GM18868 (cell line): Measurements from ENCODE around the gene TGFB2.

Experiments
- ATAC-seq: cut with Tn5 transposase; IDR thresholded peaks from one replicate; pipeline ENCODE4 v1.9.1; 2021; ENCODE audit warnings: mild to moderate bottlenecking, moderate library complexity; ENCODE audit not compliant: unreplicated experiment

TGFB2 gene

DNA sequence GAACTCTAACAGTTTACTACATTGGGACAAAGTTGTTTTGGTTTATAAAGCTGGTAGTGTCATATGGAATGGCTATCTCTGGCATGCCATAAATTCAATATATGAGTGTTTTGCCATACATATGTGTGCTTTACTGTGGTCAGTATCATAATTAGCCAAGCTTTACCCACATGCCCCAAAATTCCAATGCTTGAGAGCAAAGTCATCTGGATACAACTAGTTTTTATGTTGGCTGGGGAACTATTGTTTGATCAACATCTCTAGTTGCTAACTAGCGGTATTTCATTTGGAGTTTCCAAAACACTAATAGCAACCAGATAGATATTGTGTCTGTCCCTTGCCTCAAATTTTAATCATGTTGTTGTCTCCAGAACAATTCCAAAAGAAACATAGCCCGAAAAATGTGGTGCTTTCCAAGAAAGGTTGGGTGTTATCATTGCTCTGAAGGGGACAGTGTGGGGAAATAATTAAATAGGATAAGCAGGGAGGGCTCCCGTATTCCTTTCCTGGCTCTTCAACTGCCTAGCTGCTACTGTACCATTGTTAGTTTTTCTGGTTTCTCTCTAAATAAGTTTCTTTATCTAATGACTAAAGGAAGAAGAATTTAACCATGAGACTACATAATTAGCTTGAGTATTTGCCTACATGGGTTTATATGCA is 136.1 kb downstream of the TGFB2 start:
- no peak for ATAC-seq

DNA sequence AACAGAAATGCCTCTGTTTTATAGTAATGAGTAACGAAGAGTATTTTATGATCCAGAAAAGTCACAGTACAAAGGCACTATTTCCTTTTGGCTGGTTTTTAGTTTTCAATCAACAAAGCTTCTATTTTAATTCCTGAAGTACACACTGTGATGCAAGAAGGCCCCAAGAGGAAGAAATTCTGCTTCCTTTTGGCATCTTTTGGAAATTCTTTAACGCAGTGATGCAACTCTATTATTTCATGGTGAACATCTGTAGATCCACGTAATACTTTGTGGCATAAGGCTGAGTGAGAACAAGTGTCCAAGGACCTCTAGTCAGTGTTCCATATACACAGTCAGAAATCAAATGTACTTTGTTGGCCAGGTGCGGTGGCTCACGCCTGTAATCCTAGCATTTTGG is 137.5 kb downstream of the TGFB2 start:
- ATAC-seq = no peak

DNA sequence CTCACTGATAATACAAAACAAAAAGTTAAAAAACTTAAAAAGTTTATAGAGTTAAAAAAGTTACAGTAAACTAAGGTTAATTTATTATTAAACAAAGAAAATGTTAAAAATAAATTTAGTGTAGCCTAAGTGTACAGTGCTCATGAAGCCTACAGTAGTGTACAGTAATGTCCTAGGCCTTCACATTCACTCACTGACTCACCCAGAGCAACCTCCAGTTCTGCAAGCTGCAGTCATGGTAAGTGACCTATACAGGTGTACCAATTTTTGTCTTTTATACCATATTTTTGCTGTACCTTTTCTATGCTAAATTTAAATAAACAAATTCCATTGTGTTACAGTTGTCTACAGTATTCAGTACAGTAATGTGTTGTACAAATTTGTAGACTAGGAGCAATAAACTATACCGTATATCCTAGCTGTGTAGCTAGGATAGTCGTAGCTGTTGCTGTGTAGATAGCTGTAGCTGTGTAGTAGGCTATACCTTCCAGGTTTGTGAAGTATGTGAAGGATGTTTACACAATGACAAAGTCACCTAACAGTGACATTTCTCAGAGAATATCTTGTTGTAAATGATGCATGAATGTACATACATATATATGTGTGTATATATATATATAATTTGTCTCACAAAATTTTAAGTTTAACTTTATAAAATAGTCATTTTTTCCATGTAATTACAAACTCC is 140.2 kb downstream of the TGFB2 start:
- no peak for ATAC-seq

DNA sequence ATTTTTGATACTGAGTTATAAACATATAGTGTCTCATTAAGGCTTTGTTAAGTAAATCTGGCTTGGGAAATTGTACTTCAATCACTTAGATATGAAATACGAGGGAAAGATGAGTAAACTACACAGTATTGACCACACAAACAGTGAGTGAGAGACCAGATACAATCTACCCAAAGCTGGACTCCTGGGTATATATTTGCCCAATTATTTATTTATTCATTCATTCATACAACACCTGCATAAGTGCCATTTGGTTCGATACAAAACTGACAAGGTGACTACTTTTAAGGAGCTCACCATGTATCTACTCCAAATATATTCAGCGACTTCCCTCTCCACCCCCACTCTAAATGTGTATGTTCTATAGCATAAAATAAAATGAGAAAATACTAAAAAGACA is 143.4 kb downstream of the TGFB2 start:
- no peak for ATAC-seq

DNA sequence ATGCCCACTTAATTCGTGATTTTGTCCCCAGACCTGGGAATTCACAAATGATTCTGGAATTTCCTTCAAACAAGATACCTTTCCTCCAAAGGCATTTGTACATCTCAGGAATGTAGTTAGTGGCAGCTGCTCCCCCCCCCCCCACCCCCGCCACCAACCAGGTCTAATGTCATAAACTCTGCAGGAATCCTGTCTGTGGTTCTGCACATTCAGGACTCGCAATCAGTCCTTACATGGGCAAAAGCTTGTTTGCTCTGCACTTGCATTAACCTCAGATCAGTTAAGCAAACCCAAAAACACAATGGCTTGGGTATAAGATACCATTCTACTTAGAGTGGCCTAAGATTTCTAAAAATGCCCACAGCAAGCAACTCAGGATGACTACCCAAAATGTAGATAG is 143.8 kb downstream of the TGFB2 start:
- ATAC-seq = no peak

DNA sequence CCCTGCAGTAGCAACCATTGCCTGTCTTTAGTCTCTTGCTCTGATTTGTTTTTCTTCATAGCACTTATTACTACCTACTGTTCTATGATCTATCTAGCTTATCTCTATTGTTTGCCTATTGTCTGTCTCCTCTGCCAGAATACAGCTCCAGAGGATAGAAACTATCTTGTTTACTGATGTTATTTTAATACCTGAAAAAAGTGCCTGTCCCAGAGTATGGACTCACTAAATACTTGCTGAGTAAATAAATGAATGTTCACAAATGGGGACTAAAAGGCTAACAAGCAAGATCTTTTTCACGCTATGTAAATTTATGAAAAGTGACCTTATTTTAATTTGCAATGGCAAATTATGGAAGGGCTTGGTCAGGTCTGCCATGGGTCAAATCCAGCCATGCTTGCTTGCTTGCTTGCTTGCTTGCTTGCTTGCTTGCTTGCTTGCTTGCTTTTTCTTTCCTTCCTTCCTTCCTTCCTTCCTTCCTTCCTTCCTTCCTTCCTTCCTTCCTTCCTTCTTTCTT is 145.3 kb downstream of the TGFB2 start:
- ATAC-seq = no peak

DNA sequence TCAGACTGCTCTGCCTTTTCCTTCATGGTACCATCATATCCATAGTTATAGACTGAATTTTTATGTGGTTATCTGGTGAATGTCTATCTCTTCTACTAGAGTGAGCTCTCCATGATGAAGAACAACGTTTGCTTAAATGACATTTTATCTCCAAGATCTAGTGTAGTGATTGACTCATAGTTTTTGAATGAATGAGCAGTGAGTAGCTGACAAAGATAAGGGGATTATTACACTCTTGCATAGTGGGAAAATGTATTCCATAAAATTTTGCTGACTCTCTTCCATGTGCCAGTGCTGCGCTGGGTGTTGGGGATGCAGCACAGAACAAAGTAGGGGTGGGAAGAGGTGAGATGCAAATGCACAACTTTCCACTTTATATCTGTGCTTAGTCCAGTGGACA is 147.7 kb downstream of the TGFB2 start:
- ATAC-seq = no peak

DNA sequence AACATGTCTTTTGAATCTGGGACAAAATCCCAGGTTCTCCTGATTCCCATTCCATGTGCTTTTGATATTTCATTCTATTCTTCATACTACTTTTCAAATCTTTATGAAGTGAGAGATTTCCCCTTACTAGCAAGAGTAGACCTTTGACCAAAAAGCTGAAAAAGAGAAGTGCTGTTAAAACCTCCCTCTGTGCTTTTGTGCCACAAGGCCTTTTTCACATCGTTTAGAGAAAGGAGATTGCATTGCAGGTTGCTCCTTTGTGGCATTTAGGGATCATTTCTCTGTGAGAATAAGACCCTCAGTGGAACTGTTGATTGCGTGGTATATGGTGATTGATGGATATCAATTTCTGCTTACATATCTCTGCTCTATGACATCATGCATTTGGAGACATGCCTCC is 148.8 kb downstream of the TGFB2 start:
- ATAC-seq = no peak
